OCI-LY1 (cell line): ENCODE data around the gene KLF7.

Source experiments
- H2AFZ ChIP-seq: fragments of 200-600 bp; sonication (generic), shearing (Covaris generic); 2 replicates; pipeline ENCODE4 v1.6.0; 2014; ENCODE audit warnings: antibody characterized with exemption, mild to moderate bottlenecking, low read length
- H3F3A ChIP-seq: fragments of 200-600 bp; sonication (generic), shearing (Covaris generic); 2 replicates; pipeline ENCODE4 v1.6.0; 2014; ENCODE audit warnings: mild to moderate bottlenecking, antibody characterized with exemption, low read length, moderate library complexity; ENCODE audit not compliant: insufficient read depth
- H3K27ac ChIP-seq: fragments of 200-600 bp; sonication (generic); 2 replicates; pipeline ENCODE4 v1.5.1; 2014; ENCODE audit warnings: low read length, mixed run types, mild to moderate bottlenecking, low read depth; ENCODE audit not compliant: poor library complexity, severe bottlenecking
- H3K27me3 ChIP-seq: fragments of 200-600 bp; sonication (generic); 2 replicates; pipeline ENCODE4 v1.6.0; 2014; ENCODE audit warnings: antibody characterized with exemption, mild to moderate bottlenecking, low read length, moderate library complexity; ENCODE audit not compliant: insufficient read depth
- H3K36me3 ChIP-seq: fragments of 200-600 bp; sonication (generic); 2 replicates; pipeline ENCODE4 v1.6.1; 2014; ENCODE audit warnings: mild to moderate bottlenecking, antibody characterized with exemption, low read length, moderate library complexity, mixed read lengths; ENCODE audit not compliant: insufficient read depth
- H3K4me1 ChIP-seq: fragments of 200-600 bp; sonication (generic); 2 replicates; pipeline ENCODE4 v1.5.1; 2014; ENCODE audit warnings: mild to moderate bottlenecking, low read length, moderate library complexity; ENCODE audit not compliant: insufficient read depth, severe bottlenecking
- H3K4me2 ChIP-seq: fragments of 200-600 bp; sonication (generic), shearing (Covaris generic); 2 replicates; pipeline ENCODE4 v1.6.1; 2014; ENCODE audit warnings: low read length
- H3K4me3 ChIP-seq: fragments of 200-600 bp; sonication (generic); 2 replicates; pipeline ENCODE4 v1.5.1; 2014; ENCODE audit warnings: low read length, low read depth, mild to moderate bottlenecking, mixed read lengths; ENCODE audit not compliant: poor library complexity, severe bottlenecking
- H3K79me2 ChIP-seq: fragments of 200-600 bp; shearing (Covaris generic); 2 replicates; pipeline ENCODE4 v1.6.1; 2016; ENCODE audit warnings: mixed run types, low read length, mixed read lengths; ENCODE audit not compliant: insufficient read depth
- H3K9ac ChIP-seq: fragments of 200-600 bp; sonication (generic), shearing (Covaris generic); 2 replicates; pipeline ENCODE4 v1.6.1; 2014; ENCODE audit warnings: mild to moderate bottlenecking, low read length, mixed read lengths
- H3K9me2 ChIP-seq: fragments of 200-600 bp; sonication (generic), shearing (Covaris generic); 2 replicates; pipeline ENCODE4 v1.6.1; 2014; ENCODE audit warnings: low read depth, mild to moderate bottlenecking, low read length, mixed read lengths
- H3K9me3 ChIP-seq: fragments of 200-600 bp; shearing (Covaris generic); 2 replicates; pipeline ENCODE4 v1.6.1; 2014; ENCODE audit warnings: low read length, mixed read lengths
- H4K20me1 ChIP-seq: fragments of 200-600 bp; sonication (generic), shearing (Covaris generic); 2 replicates; pipeline ENCODE4 v1.6.0; 2016; ENCODE audit warnings: mild to moderate bottlenecking, low read length; ENCODE audit not compliant: insufficient read depth
- EZH2 ChIP-seq: fragments of 200-600 bp; sonication (generic), shearing (Covaris generic); IDR thresholded peaks from 2 replicates; pipeline ENCODE4 v1.8.0; 2017; ENCODE audit warnings: borderline replicate concordance, mixed run types, mild to moderate bottlenecking, antibody characterized with exemption, low read length, moderate library complexity, mixed read lengths
- TF ChIP-seq, protein P1 (sequence below): fragments of 200-600 bp; sonication (generic), shearing (Covaris generic); IDR thresholded peaks from 2 replicates; pipeline ENCODE4 v1.5.1; 2017; ENCODE audit warnings: mild to moderate bottlenecking, antibody characterized with exemption, low read length, moderate library complexity, mixed read lengths

The KLF7 gene

DNA sequence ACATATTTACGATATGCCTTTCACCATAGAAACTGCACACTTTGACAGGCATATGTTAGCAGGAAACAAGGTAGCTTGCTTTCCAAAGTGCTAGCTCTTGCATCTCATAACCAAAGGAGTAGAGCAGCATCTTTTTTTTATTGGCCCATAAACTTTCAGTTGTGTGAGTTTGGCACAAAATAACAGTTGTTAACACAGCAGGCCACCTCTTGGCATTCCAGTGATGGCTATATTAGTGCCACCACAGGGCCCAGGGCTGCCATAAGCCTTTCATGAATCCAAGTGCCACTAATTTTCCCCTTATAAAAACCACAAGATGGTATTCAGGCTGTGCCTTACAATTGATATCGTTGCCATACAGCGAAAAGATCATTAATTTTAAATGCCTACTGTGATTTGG is 40.3 kb upstream of the KLF7 start:
- TF ChIP-seq, protein P1, sequence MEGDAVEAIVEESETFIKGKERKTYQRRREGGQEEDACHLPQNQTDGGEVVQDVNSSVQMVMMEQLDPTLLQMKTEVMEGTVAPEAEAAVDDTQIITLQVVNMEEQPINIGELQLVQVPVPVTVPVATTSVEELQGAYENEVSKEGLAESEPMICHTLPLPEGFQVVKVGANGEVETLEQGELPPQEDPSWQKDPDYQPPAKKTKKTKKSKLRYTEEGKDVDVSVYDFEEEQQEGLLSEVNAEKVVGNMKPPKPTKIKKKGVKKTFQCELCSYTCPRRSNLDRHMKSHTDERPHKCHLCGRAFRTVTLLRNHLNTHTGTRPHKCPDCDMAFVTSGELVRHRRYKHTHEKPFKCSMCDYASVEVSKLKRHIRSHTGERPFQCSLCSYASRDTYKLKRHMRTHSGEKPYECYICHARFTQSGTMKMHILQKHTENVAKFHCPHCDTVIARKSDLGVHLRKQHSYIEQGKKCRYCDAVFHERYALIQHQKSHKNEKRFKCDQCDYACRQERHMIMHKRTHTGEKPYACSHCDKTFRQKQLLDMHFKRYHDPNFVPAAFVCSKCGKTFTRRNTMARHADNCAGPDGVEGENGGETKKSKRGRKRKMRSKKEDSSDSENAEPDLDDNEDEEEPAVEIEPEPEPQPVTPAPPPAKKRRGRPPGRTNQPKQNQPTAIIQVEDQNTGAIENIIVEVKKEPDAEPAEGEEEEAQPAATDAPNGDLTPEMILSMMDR, result no peak
- no peak for TF ChIP-seq EZH2
- Histone ChIP-seq H3K27ac (no peak overlapping the region), H3K9me3 (no peaks in the 10 kb centered on the region)

DNA sequence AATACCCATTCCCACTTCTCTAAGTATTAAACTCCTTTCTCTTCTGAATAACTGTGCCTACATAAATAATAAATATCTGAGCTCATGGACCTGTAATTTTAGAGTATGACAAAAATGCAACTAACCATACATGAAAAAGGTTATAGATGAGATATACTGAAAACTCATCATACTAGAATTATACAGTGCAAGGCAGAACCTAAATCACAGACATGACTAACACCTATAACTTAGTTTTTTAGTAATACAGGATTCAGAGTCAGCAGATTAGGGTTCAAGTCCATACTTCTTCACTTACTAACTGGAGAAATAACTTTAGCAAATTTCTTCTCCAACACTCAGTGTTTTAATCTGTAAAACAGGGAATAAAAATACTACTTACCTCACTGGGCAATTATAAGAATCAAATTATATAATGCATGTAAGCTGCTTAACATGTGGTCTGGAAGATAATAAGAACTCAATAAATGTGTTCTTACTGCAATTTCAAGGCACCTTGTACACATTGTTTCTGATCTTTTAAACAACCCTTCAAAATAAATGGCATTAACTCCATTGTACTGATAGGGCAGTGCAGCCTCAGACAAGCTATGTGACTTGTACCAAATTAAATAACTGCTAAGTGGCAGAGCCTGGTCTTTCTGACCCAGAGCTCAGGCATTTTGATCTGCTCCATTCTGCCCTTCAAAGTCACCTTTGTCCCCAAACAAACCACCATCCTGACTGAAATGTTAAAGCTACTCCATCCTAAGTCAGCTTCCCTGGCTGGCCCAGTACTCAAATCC is 39.6 kb upstream of the KLF7 start:
- no peaks in the 10 kb centered on the region for H3K9me2 ChIP-seq
- H3F3A ChIP-seq, result no peaks in the 10 kb centered on the region
- TF ChIP-seq, protein P1, result no peak
- TF ChIP-seq EZH2, result no peak
- no peaks in the 10 kb centered on the region for H4K20me1 ChIP-seq
- H3K27me3 ChIP-seq, result no peaks in the 10 kb centered on the region
- H3K27ac ChIP-seq, result no peak overlapping the region
- no peak overlapping the region for H3K9ac ChIP-seq
- no peaks in the 10 kb centered on the region for H3K4me1 ChIP-seq
- no peak overlapping the region for H3K4me2 ChIP-seq
- no peak overlapping the region for H3K4me3 ChIP-seq
- no peak overlapping the region for H2AFZ ChIP-seq
- H3K36me3 ChIP-seq, result no peaks in the 10 kb centered on the region
- no peaks in the 10 kb centered on the region for H3K79me2 ChIP-seq
- no peaks in the 10 kb centered on the region for H3K9me3 ChIP-seq

More for the DNA sequence above, 40.3 kb upstream of the KLF7 start:
- H3K9me2 ChIP-seq, result no peaks in the 10 kb centered on the region
- H2AFZ ChIP-seq, result no peak overlapping the region
- no peaks in the 10 kb centered on the region for H3K36me3 ChIP-seq
- H3K9ac ChIP-seq, result no peak overlapping the region
- no peaks in the 10 kb centered on the region for H3K79me2 ChIP-seq
- no peaks in the 10 kb centered on the region for H3K27me3 ChIP-seq
- no peak overlapping the region for H3K4me2 ChIP-seq
- no peaks in the 10 kb centered on the region for H3K4me1 ChIP-seq
- H3K4me3 ChIP-seq, result no peak overlapping the region
- H4K20me1 ChIP-seq, result no peaks in the 10 kb centered on the region
- H3F3A ChIP-seq, result no peaks in the 10 kb centered on the region

DNA sequence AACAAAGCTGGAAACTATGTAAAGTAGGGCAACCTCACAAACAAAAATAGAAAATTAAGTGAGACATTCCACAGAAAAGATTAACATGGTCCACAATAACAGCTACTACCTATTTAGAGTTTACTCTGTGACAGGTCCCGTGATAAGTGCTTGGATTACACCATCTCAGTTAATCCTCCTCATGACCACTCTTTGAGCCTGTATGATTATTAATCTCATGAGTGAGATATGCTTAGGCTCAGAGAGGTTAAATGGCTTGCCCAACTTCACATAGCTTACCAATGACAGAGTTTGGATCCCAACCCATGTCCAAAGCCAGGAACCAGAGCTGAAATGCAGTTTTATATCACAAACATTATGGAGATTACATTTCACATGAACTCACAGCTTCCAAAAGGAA is 37.3 kb upstream of the KLF7 start:
- Histone ChIP-seq H3K9me2 (no peaks in the 10 kb centered on the region), H3K27ac (no peak overlapping the region), H3K4me3 (no peak overlapping the region), H3K9ac (no peak overlapping the region), H3K4me1 (no peaks in the 10 kb centered on the region), H3K27me3 (no peaks in the 10 kb centered on the region), H3K4me2 (no peak overlapping the region), H2AFZ (no peak overlapping the region), H4K20me1 (no peaks in the 10 kb centered on the region), H3F3A (no peaks in the 10 kb centered on the region), H3K9me3 (no peaks in the 10 kb centered on the region), H3K79me2 (no peaks in the 10 kb centered on the region), H3K36me3 (no peaks in the 10 kb centered on the region)
- TF ChIP-seq, protein P1, result no peak
- no peak for TF ChIP-seq EZH2
